HG02759 (cell line): ENCODE data around the gene LPCAT2.

Source experiments
- ATAC-seq: cut with Tn5 transposase; IDR thresholded peaks from one replicate; pipeline ENCODE4 v1.9.1; 2021; ENCODE audit warnings: mild to moderate bottlenecking, moderate library complexity; ENCODE audit not compliant: unreplicated experiment

The LPCAT2 gene

GRCh38 chr16:55479430-55480140 is 29.3 kb upstream of the LPCAT2 start:
- ATAC-seq, result no peak

- ATAC-seq, result no peak
These were observed 28.6 kb upstream of the LPCAT2 start for GRCh38 chr16:55480228-55480655.

GRCh38 chr16:55481023-55481422 is 27.8 kb upstream of the LPCAT2 start:
- no peak for ATAC-seq

GRCh38 chr16:55482056-55482455 is 26.8 kb upstream of the LPCAT2 start:
- ATAC-seq, result no peak

GRCh38 chr16:55487048-55487803 is 21.6 kb upstream of the LPCAT2 start:
- no peak for ATAC-seq

- ATAC-seq, result no peak
These were observed 20.6 kb upstream of the LPCAT2 start for GRCh38 chr16:55488306-55488705.

- ATAC-seq, result no peak
These were observed 19.5 kb upstream of the LPCAT2 start for GRCh38 chr16:55489119-55489955.

GRCh38 chr16:55489956-55490265 is 19.0 kb upstream of the LPCAT2 start:
- ATAC-seq, result no peak

- ATAC-seq, result no peak
These were observed 18.6 kb upstream of the LPCAT2 start for GRCh38 chr16:55490301-55490700.

- ATAC-seq, result no peak
These were observed 17.2 kb upstream of the LPCAT2 start for GRCh38 chr16:55491691-55492090.

GRCh38 chr16:55492756-55493380 is 16.0 kb upstream of the LPCAT2 start:
- ATAC-seq, result no peak

GRCh38 chr16:55494994-55495421 is 13.9 kb upstream of the LPCAT2 start:
- no peak for ATAC-seq

GRCh38 chr16:55495616-55496289 is 13.1 kb upstream of the LPCAT2 start:
- ATAC-seq, result no peak

GRCh38 chr16:55496509-55497145 is 12.2 kb upstream of the LPCAT2 start:
- ATAC-seq, result no peak

GRCh38 chr16:55497558-55497957 is 11.3 kb upstream of the LPCAT2 start:
- no peak for ATAC-seq

GRCh38 chr16:55498101-55498500 is 10.8 kb upstream of the LPCAT2 start:
- ATAC-seq, result no peak

- no peak for ATAC-seq
These were observed 9.6 kb upstream of the LPCAT2 start for GRCh38 chr16:55499281-55499680.

GRCh38 chr16:55499951-55500529 is 8.8 kb upstream of the LPCAT2 start:
- ATAC-seq, result no peak

- ATAC-seq, result no peak
These were observed 8.3 kb upstream of the LPCAT2 start for GRCh38 chr16:55500530-55501011.
